ENCODE data around the gene MAGEB10.

DNA sequence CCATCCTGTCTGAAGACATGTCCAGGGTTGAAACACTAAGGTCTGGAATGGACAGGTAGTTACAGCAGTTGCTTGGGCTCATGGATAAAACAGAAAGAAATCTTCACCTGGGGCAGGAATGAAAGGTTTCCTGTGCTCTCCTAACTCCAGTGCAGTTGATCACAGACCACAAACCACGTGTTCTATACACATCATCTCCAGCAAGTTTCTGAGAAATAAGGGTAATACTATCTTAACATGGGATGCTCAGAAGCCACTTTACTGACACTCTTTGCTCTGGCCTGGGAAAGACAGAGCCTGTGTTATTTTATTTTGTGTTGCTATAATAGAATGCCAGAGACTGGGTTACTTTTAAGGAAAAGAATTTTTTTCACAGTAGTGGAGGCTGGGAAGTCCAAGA, 16.0 kb downstream of the MAGEB10 start:
- TF ChIP-seq POLR2AphosphoS5 (IDR thresholded peaks at IDR 0.05), result no peak
- TF ChIP-seq, protein P1, sequence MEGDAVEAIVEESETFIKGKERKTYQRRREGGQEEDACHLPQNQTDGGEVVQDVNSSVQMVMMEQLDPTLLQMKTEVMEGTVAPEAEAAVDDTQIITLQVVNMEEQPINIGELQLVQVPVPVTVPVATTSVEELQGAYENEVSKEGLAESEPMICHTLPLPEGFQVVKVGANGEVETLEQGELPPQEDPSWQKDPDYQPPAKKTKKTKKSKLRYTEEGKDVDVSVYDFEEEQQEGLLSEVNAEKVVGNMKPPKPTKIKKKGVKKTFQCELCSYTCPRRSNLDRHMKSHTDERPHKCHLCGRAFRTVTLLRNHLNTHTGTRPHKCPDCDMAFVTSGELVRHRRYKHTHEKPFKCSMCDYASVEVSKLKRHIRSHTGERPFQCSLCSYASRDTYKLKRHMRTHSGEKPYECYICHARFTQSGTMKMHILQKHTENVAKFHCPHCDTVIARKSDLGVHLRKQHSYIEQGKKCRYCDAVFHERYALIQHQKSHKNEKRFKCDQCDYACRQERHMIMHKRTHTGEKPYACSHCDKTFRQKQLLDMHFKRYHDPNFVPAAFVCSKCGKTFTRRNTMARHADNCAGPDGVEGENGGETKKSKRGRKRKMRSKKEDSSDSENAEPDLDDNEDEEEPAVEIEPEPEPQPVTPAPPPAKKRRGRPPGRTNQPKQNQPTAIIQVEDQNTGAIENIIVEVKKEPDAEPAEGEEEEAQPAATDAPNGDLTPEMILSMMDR (IDR thresholded peaks at IDR 0.05), result no peak
- no peak for TF ChIP-seq EP300 (IDR thresholded peaks at IDR 0.05)
